OCI-M1 (cell line): ENCODE measurements around the gene ANKRD17.

Source experiments
- DNase-seq: peaks from one replicate; lab custom pipeline; 2025; lab: John Stamatoyannopoulos, UW

ANKRD17 gene

DNA sequence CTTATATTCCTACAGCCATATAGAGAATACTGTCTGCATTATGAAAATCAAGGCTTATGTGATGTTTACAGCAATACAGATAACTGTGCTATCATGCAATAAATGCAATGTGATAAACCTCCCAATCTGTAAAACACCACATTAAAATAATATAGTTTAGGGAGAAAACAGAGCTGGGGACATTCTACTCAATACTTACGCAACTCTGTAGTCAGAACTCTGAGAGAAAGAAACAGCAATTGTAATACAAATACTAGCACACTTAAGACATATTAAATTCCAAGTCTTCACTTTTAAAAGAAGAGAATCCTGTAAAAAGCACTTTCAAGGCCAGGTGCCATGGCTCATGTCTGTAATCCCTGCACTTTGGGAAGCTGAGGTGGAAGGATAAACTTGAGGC is 61.4 kb downstream of the ANKRD17 start:
- no peak for DNase-seq

GRCh38 chr4:73194064-73194463 is 64.5 kb downstream of the ANKRD17 start:
- DNase-seq = no peak

DNA sequence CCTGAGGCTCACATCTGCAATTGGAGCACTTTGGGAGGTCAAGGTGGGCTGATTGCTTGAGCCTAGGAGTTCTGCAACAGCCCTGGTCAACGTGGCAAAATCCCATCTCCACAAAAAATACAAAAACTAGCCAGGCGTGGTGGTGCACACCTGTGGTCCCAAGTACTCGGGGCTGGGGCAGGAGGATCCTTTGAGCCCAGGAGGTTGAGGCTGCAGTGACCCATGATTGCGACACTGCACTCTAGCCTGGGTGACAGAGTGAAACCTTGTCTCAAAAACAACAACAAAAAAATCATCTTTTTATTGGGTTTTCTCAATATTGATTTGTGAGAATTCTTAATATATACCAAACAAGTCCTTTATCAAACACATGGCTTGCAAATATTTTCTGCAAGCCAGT is 64.9 kb downstream of the ANKRD17 start:
- DNase-seq = no peak

GRCh38 chr4:73193155-73193554 is 65.4 kb downstream of the ANKRD17 start:
- no peak for DNase-seq

- no peak for DNase-seq
Observed at GRCh38 chr4:73189274-73189810, 69.3 kb downstream of the ANKRD17 start.

- DNase-seq = peak; percentile 25
Observed at GRCh38 chr4:73187325-73187724, 71.3 kb downstream of the ANKRD17 start.

DNA sequence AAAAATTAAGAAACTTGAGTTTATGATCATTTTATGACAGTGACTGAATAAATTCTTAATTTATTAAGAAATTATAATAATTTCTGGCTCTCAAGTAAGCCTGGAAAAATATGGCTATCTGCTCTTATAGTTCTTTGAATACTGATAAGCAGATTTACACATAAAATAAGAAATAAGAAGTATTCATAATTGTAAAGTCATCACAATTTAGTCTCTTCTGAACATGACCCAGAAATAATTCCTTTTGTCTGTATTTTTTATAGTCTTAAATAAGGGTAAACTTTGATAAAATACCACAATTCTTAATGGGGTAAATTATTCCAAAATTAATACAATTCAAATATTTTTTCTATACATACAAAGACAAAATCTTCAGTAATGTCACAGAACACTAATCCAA is 72.7 kb downstream of the ANKRD17 start:
- no peak for DNase-seq

DNA sequence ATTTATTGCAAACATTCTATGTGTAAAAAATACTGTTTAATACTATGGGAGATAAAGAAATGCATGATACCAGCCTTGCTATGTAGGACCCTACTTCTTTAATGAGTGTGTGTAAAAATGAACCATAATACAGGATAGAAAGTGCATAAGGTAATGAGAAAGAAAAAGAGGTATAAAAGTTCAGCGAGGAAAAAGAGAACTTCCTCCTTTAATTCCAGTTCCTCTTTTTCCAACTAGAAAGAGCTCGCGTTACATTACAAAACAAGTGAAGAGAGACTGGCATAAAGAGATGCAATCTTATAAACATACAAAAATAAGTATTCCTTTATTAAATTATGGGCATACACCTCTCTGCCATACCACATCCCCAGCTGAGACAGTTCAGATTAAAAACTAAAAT is 77.4 kb downstream of the ANKRD17 start:
- peak; percentile 81 for DNase-seq

GRCh38 chr4:73178389-73178788 is 80.2 kb downstream of the ANKRD17 start:
- no peak for DNase-seq

DNA sequence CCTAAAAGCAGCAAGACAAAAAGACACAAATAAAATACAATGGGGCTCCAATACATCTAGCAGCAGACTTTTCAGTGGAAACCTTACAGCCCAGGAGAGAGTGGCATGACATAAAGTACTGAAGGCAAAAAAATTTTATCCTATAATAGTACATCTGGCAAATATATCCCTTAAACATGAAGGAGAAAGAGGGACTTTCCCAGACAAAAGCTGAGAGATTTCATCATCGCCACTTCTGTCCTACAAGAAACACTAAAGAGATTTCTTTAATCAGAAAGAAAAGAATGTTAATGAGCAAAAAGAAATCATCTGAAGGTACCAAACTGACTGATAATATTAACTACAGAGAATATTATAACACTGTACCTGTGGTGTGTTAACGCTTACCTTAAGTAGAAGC is 86.4 kb downstream of the ANKRD17 start:
- no peak for DNase-seq

GRCh38 chr4:73170518-73171198 is 87.9 kb downstream of the ANKRD17 start:
- DNase-seq = no peak

DNA sequence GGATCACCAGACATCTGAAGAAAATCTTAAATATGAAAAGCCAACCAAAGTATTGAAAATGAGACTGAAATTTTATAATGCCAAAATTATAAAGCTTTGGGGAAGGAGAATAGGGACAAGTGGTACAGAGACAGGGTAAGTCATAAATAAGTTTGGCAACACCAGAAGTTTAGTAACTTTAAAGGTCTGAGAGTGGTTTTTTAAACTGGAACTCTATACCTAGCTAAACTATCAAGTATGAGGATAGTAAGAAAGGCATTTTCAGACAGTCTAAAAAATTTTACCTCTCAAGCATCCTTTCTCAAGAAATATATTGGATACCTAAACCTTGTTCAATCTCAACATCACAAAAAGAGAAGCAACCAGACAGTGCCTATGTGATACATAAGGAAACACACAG is 92.4 kb downstream of the ANKRD17 start:
- DNase-seq = peak; percentile 15

GRCh38 chr4:73161527-73162185 is 96.9 kb downstream of the ANKRD17 start:
- no peak for DNase-seq

- DNase-seq = no peak
Observed at GRCh38 chr4:73156394-73156793, 102.2 kb downstream of the ANKRD17 start.

GRCh38 chr4:73152893-73153292 is 105.7 kb downstream of the ANKRD17 start:
- no peak for DNase-seq

DNA sequence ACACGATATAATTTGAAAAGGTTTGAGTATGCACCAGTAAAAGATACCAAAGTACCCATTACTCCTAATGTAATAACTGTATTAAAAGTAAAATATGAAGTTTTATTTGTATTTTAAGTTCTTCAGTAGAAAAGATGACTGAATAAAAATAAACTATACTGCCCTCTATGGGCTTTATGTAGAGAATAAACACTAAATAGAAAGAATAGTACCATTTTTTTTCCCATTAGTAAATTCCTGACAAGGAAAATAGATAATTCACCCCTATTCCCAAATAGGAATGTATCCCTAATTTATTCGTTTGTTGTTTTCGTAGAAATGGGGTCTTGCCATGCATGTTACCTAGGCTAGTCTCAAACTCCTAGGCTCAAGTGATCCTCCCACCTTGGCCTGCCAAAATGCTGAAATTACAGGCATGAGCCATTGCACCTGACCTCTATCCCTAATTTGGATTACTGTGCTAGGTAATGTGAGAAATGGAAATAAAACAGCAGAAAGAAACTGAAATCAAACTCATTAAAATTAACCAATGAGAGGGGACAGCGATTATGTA is 115.5 kb downstream of the ANKRD17 start:
- peak; percentile 12 for DNase-seq

GRCh38 chr4:73139991-73140390 is 118.6 kb downstream of the ANKRD17 start:
- no peak for DNase-seq

DNA sequence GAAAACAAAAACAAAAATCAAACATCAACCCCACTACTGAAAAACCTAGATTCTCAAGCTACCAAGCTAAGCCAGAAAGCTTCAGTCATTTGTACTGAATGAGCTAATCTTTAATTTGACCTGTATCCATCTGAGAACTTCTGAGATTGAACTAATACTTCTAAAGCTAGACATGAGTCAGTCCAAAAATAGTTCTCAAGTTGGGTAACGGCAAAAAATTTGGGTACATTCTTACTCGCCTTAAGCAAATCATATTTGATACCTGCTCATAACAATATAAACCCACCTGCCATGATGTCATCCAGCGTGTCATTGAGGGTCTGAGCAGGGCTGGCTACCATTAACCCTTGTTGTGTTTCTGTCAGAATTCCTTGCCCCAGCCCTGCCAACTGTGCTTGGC is 119.4 kb downstream of the ANKRD17 start:
- no peak for DNase-seq

GRCh38 chr4:73137121-73137520 is 121.5 kb downstream of the ANKRD17 start:
- DNase-seq = no peak

DNA sequence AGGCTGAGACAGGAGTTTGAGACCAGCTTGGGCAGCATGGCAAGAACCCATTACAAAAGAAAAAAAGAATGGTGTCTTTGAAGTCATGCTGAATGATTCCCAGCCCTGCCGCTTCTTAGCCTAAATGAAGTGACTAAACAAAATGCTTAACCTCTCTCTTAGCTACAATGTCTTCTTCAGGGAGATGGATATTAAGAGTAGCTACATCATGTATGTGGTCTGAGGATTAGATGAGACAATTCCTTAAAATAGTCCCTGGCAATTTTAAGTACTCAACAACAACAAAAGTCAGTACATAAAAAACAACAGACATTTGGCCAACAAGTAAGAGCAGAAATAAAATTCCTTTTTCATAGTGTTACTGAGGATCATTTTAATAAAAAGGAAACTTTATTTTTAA is 124.8 kb downstream of the ANKRD17 start:
- no peak for DNase-seq

- no peak for DNase-seq
Observed at GRCh38 chr4:73131281-73131680, 127.3 kb downstream of the ANKRD17 start.

DNA sequence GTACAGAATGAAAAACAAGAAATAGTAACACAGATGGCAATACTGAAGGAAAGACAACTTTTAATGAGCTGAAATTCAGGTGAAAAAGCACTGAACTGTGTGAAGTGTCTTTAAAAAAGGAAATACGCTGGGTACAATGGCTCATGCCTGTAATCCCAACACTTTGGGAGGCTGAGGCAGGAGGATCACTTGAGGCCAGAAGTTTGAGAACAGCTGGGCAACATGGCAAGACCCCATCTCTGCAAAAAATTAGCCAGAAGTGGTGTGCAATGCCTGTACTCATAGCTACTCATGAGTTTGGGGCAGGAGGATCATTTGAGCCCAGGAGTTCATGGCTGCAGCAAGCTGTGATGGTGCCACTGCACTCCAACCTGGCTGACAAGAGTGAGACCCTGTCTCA is 129.3 kb downstream of the ANKRD17 start:
- DNase-seq = no peak

- DNase-seq = peak; percentile 40
Observed at GRCh38 chr4:73127839-73128453, 130.7 kb downstream of the ANKRD17 start.
